HG03097 (cell line): Measurements from ENCODE around the gene SLC39A11.

Experiments
- ATAC-seq: cut with Tn5 transposase; IDR thresholded peaks from one replicate; pipeline ENCODE4 v1.9.1; 2021; ENCODE audit not compliant: unreplicated experiment, low FRiP score

SLC39A11 gene

GRCh38 chr17:72677714-72678390 lies 414.6 kb downstream of the SLC39A11 start:
- no peak for ATAC-seq

GRCh38 chr17:72677108-72677507 lies 415.4 kb downstream of the SLC39A11 start:
- ATAC-seq, result no peak

GRCh38 chr17:72672729-72673128 lies 419.8 kb downstream of the SLC39A11 start:
- no peak for ATAC-seq

GRCh38 chr17:72671016-72671415 lies 421.5 kb downstream of the SLC39A11 start:
- no peak for ATAC-seq

- ATAC-seq, result no peak
Measured at GRCh38 chr17:72667096-72668063, 425.1 kb downstream of the SLC39A11 start.

GRCh38 chr17:72665852-72666851 lies 426.3 kb downstream of the SLC39A11 start:
- ATAC-seq, result no peak

- ATAC-seq, result no peak
Measured at GRCh38 chr17:72662827-72663190, 429.7 kb downstream of the SLC39A11 start.

GRCh38 chr17:72661945-72662826 lies 430.3 kb downstream of the SLC39A11 start:
- ATAC-seq, result no peak

GRCh38 chr17:72661116-72661944 lies 431.2 kb downstream of the SLC39A11 start:
- no peak for ATAC-seq

GRCh38 chr17:72660274-72661115 lies 432.0 kb downstream of the SLC39A11 start:
- ATAC-seq, result no peak

GRCh38 chr17:72659811-72660210 lies 432.7 kb downstream of the SLC39A11 start:
- no peak for ATAC-seq

- no peak for ATAC-seq
Measured at GRCh38 chr17:72658675-72659074, 433.8 kb downstream of the SLC39A11 start.

- no peak for ATAC-seq
Measured at GRCh38 chr17:72657467-72658317, 434.8 kb downstream of the SLC39A11 start.

GRCh38 chr17:72656130-72656763 lies 436.2 kb downstream of the SLC39A11 start:
- no peak for ATAC-seq

GRCh38 chr17:72654706-72655105 lies 437.8 kb downstream of the SLC39A11 start:
- ATAC-seq, result no peak

GRCh38 chr17:72651988-72652387 lies 440.5 kb downstream of the SLC39A11 start:
- no peak for ATAC-seq
